ENCODE results near the gene CD226.
"Not testable (repeated sequence)": the region's sequence is repeated elsewhere in the genome, so short reads cannot be mapped to it uniquely, and the experiment has no call there.

Gene CD226

GRCh38 chr18:69947361-69948133 is at the start of gene CD226:
TSS of gene CD226 (minus strand) at chr18:69947873. CDS start at chr18:69947406, 467 bp downstream.
- no peak for DNase-seq (ENCODE audit: low spot score)

- no peak for DNase-seq (ENCODE audit: low spot score)
These were observed 49.5 kb upstream of the CD226 start for GRCh38 chr18:69996951-69997798.

GRCh38 chr18:69996417-69996816 is 48.7 kb upstream of the CD226 start:
- no peak for DNase-seq (ENCODE audit: low spot score)

- no peak for DNase-seq (ENCODE audit: low spot score)
These were observed 48.1 kb upstream of the CD226 start for GRCh38 chr18:69995774-69996173.

- DNase-seq (ENCODE audit: low spot score): no peak
These were observed 45.1 kb upstream of the CD226 start for GRCh38 chr18:69992776-69993175.

- no peak for DNase-seq (ENCODE audit: low spot score)
These were observed 40.2 kb upstream of the CD226 start for GRCh38 chr18:69987870-69988269.

- DNase-seq (ENCODE audit: low spot score): no peak
These were observed 37.6 kb upstream of the CD226 start for GRCh38 chr18:69985239-69985638.

GRCh38 chr18:69982417-69982816 is 34.7 kb upstream of the CD226 start:
- no peak for DNase-seq (ENCODE audit: low spot score)

GRCh38 chr18:69981948-69982347 is 34.3 kb upstream of the CD226 start:
- DNase-seq (ENCODE audit: low spot score): no peak

- DNase-seq (ENCODE audit: low spot score): no peak
These were observed 33.5 kb upstream of the CD226 start for GRCh38 chr18:69980982-69981804.

GRCh38 chr18:69980509-69980908 is 32.8 kb upstream of the CD226 start:
- no peak for DNase-seq (ENCODE audit: low spot score)

- DNase-seq (ENCODE audit: low spot score): no peak
These were observed 31.4 kb upstream of the CD226 start for GRCh38 chr18:69978732-69979715.

GRCh38 chr18:69975294-69975693 is 27.6 kb upstream of the CD226 start:
- not testable (repeated sequence) for DNase-seq (ENCODE audit: low spot score)

GRCh38 chr18:69974365-69974764 is 26.7 kb upstream of the CD226 start:
- DNase-seq (ENCODE audit: low spot score): no peak

GRCh38 chr18:69969491-69969890 is 21.8 kb upstream of the CD226 start:
- no peak for DNase-seq (ENCODE audit: low spot score)

GRCh38 chr18:69968039-69968438 is 20.4 kb upstream of the CD226 start:
- DNase-seq (ENCODE audit: low spot score): no peak

- no peak for DNase-seq (ENCODE audit: low spot score)
These were observed 15.5 kb upstream of the CD226 start for GRCh38 chr18:69963196-69963595.

GRCh38 chr18:69961718-69962117 is 14.0 kb upstream of the CD226 start:
- DNase-seq (ENCODE audit: low spot score): no peak

GRCh38 chr18:69958422-69958821 is 10.7 kb upstream of the CD226 start:
- DNase-seq (ENCODE audit: low spot score): no peak

- no peak for DNase-seq (ENCODE audit: low spot score)
These were observed 10.1 kb upstream of the CD226 start for GRCh38 chr18:69957747-69958146.

Measured in AG20443 (cell line).